ENCODE measurements around the gene ANKRD42.

ANKRD42 gene

DNA sequence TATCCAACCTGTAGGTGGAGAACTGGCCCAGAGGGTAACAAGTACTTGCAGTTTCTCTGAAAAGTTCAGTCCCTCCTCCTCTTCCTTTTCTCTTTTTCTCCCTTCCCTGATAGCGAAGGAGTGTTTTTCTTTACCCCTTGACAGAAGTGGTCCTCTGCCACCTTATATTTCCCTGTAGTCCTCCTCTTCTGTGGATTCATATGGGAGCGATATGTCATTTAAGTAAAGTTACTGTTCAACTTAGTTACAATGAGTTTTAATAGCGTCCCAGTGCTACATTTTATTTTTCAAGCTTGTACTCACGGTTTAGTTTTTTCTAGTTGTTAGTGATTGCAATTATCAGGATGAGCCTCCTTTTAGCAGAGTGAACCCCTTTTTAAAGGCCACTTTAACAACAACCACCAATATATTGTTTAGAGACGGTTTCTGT, 35.1 kb upstream of the ANKRD42 start:
- H3K27ac ChIP-seq (replicated peaks): peak overlapping the region; percentile 99
- no peaks in the 10 kb centered on the region for H3K27me3 ChIP-seq (ENCODE audit: insufficient read depth, poor library complexity, severe bottlenecking)
- TF ChIP-seq GABPA (IDR thresholded peaks at IDR 0.05; ENCODE audit: low read depth) (no peak), CTCF (IDR thresholded peaks at IDR 0.05; ENCODE audit: insufficient read depth, low read length) (no peak), SPI1 (IDR thresholded peaks at IDR 0.05; ENCODE audit: borderline replicate concordance, low read depth) (no peak), POLR2AphosphoS5 (IDR thresholded peaks at IDR 0.05; ENCODE audit: low read depth) (no peak)
- TF ChIP-seq, protein P1, sequence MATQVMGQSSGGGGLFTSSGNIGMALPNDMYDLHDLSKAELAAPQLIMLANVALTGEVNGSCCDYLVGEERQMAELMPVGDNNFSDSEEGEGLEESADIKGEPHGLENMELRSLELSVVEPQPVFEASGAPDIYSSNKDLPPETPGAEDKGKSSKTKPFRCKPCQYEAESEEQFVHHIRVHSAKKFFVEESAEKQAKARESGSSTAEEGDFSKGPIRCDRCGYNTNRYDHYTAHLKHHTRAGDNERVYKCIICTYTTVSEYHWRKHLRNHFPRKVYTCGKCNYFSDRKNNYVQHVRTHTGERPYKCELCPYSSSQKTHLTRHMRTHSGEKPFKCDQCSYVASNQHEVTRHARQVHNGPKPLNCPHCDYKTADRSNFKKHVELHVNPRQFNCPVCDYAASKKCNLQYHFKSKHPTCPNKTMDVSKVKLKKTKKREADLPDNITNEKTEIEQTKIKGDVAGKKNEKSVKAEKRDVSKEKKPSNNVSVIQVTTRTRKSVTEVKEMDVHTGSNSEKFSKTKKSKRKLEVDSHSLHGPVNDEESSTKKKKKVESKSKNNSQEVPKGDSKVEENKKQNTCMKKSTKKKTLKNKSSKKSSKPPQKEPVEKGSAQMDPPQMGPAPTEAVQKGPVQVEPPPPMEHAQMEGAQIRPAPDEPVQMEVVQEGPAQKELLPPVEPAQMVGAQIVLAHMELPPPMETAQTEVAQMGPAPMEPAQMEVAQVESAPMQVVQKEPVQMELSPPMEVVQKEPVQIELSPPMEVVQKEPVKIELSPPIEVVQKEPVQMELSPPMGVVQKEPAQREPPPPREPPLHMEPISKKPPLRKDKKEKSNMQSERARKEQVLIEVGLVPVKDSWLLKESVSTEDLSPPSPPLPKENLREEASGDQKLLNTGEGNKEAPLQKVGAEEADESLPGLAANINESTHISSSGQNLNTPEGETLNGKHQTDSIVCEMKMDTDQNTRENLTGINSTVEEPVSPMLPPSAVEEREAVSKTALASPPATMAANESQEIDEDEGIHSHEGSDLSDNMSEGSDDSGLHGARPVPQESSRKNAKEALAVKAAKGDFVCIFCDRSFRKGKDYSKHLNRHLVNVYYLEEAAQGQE (IDR thresholded peaks at IDR 0.05; ENCODE audit: insufficient replicate concordance, low read depth): no peak
- no peak for DNase-seq (ENCODE audit: low read depth in 1 of 2, low spot score in 1 of 2)
- H3K4me3 ChIP-seq (replicated peaks; ENCODE audit: insufficient read depth, low read length): peak overlapping the region; percentile 76

GRCh38 chr11:83158965-83159901, 34.3 kb upstream of the ANKRD42 start:
- DNase-seq (ENCODE audit: low read depth in 1 of 2, low spot score in 1 of 2): no peak
- TF ChIP-seq POLR2AphosphoS5 (IDR thresholded peaks at IDR 0.05; ENCODE audit: low read depth): no peak
- TF ChIP-seq GABPA (IDR thresholded peaks at IDR 0.05; ENCODE audit: low read depth): no peak
- TF ChIP-seq, protein P1 (IDR thresholded peaks at IDR 0.05; ENCODE audit: insufficient replicate concordance, low read depth): no peak
- TF ChIP-seq SPI1 (IDR thresholded peaks at IDR 0.05; ENCODE audit: borderline replicate concordance, low read depth): no peak
- TF ChIP-seq CTCF (IDR thresholded peaks at IDR 0.05; ENCODE audit: insufficient read depth, low read length): no peak
- peak overlapping the region; percentile 99 for H3K27ac ChIP-seq (replicated peaks)
- peak overlapping the region; percentile 76 for H3K4me3 ChIP-seq (replicated peaks; ENCODE audit: insufficient read depth, low read length)
- no peaks in the 10 kb centered on the region for H3K27me3 ChIP-seq (ENCODE audit: insufficient read depth, poor library complexity, severe bottlenecking)

DNA sequence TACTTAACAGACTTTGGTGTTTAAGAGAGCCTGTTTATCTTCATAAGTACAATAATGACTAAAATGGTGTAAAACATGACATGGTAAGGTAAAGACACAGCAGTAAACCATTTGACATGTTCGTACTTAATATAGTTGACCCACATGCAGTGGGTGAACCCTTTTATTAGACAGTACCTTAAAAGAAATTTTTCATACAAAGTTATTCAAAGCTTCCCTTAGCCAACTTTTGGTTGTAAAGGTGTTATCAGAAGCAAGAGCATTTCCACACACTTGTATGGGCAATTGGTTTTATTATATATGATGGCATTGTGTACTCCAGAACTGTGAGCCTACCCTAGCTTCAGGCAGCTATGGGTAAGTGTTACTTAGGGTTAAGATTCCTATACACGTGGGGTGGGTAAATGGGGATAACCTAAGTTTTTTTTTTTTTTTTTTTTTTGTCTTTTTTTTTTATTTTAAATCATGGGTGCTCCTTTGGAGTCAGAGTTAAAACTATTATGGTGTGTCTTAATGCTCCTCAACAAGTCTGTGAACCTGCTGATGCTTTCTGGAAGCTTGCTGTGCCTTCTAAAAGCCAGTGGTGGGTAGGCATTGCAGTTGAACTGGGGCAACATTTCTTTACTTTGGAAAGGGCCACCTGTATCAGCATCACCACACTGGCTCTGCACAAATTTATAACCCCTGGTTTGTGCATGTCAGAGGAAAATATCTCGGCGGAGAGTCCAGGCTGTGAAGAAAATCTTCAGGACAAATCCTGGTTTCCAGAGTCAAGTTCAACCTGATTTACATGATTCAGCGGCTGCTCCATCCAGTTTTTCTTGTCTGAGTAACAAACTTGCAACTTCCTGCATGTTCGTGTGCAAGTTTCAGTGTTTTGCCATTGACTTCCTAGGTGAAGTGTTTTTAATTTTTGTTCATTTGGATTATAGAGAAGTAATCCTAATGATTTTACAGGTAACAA, 33.3 kb upstream of the ANKRD42 start:
- peak overlapping the region; percentile 76 for H3K4me3 ChIP-seq (replicated peaks; ENCODE audit: insufficient read depth, low read length)
- DNase-seq (ENCODE audit: low read depth in 1 of 2, low spot score in 1 of 2): peak in 1 of 2 experiments; percentile 19
- H3K27me3 ChIP-seq (ENCODE audit: insufficient read depth, poor library complexity, severe bottlenecking): no peaks in the 10 kb centered on the region
- TF ChIP-seq POLR2AphosphoS5 (IDR thresholded peaks at IDR 0.05; ENCODE audit: low read depth): peak; percentile 38
- no peak for TF ChIP-seq CTCF (IDR thresholded peaks at IDR 0.05; ENCODE audit: insufficient read depth, low read length)
- peak overlapping the region; percentile 99; the same call in 1 of the 2 replicates for H3K27ac ChIP-seq (replicated peaks)
